Measurements from ENCODE around the gene CWC15. TPM values are rescaled to one million over a fixed set of nuclear protein-coding genes. Genes with fewer than 3 reads are reported as not detected.
"Not testable (repeated sequence)": the region's sequence is repeated elsewhere in the genome, so short reads cannot be mapped to it uniquely, and the experiment has no call there.

CWC15 gene
- total RNA-seq, 1 experiment from 2014 or later: 30.6 TPM

DNA sequence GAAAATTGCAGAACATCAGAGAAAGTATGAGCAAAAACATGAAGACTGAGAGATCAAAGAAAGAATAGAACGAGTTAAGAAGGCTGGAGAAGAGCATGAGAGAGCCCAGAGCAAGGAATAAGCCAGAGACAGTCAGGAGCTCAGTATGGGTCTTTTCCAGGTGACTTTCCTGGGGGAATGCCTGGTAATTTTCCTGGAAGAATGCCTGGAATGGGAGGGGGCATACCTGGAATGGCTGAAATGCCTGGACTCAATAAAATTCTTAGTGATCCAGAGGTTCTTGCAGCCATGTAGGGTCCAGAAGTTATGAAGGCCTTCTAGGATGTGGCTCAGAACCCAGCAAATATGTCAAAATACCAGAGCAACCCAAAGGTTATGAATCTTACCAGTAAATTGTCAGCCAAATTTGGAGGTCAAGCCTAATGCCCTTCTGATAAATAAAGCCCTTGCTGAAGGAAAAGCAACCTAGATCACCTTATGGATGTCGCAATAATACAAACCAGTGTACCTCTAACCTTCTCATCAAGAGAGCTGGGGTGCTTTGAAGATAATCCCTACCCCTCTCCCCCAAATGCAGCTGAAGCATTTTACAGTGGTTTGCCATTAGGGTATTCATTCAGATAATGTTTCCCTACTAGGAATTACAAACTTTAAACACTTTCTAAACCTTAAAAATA is 59.5 kb downstream of the CWC15 start:
- not testable (repeated sequence) for DNase-seq; H3K4me3 ChIP-seq (ENCODE audit: insufficient read depth, low read depth, low read length); H3K36me3 ChIP-seq (replicated peaks; ENCODE audit: control insufficient read depth, insufficient read depth, low read length); H3K27me3 ChIP-seq (ENCODE audit: control insufficient read depth, insufficient read depth, low read length)

DNA sequence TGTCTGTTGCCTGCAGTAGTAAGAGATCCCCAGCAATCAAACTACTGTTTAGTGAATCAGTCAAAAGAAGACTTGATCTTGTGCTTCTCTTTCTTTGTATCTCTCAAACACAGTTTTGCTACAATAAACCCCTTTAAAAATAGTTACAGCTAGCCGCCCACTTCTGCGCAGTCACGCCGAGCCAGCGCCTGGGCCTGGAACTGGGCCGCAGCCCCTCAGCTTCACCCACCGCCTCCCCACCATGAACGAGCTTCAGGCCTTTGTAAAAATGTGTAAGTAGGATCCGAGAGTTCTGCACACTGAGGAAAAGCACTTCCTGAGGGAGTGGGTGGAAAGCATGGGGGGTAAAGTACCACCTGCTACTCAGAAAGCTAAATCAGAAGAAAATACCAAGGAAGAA is 60.5 kb downstream of the CWC15 start:
- H3K27me3 ChIP-seq (ENCODE audit: control insufficient read depth, insufficient read depth, low read length): no peaks in the 10 kb centered on the region

More for the DNA sequence above, 60.5 kb downstream of the CWC15 start:
- H3K4me3 ChIP-seq (ENCODE audit: insufficient read depth, low read depth, low read length): no peak overlapping the region
- DNase-seq: no peak
- no peaks in the 10 kb centered on the region for H3K36me3 ChIP-seq (replicated peaks; ENCODE audit: control insufficient read depth, insufficient read depth, low read length)

Other genes with a start within 250 kb of the CWC15 start
- 18.0 and 20.7 TPM in 2 replicates for gene AMOTL1, start 205.2 kb downstream of the CWC15 start, total RNA-seq (2014; rRNA removed; shearing (Covaris generic))
- 3.3 and 3.7 TPM in 2 replicates for gene KDM4D, start 153 bp upstream of the CWC15 start, total RNA-seq (2014; rRNA removed; shearing (Covaris generic))
- gene KDM4E, start 51.7 kb upstream of the CWC15 start, total RNA-seq (2014; rRNA removed; shearing (Covaris generic)): not detected in 2 replicates
- not detected in 2 replicates for gene KDM4F, start 75.9 kb upstream of the CWC15 start, total RNA-seq (2014; rRNA removed; shearing (Covaris generic))
- 11.6 and 15.2 TPM in 2 replicates for gene SRSF8, start 93.4 kb upstream of the CWC15 start, total RNA-seq (2014; rRNA removed; shearing (Covaris generic))
- gene ENDOD1, start 116.3 kb upstream of the CWC15 start, total RNA-seq (2014; rRNA removed; shearing (Covaris generic)): 3.6 and 6.2 TPM in 2 replicates

All from H7 (cell line).